ENCODE results near the gene ARPIN.
"Not testable (repeated sequence)": the region's sequence is repeated elsewhere in the genome, so short reads cannot be mapped to it uniquely, and the experiment has no call there.

The ARPIN gene

GRCh38 chr15:89912674-89913396 is at the start of gene ARPIN:
Gene ARPIN, minus strand, starts transcription at chr15:89912952. Its CDS starts 117 bp downstream, at chr15:89912835.
- DNase-seq: no peak

- DNase-seq: no peak
Observed at GRCh38 chr15:89958107-89958805, 45.5 kb upstream of the ARPIN start.

GRCh38 chr15:89955449-89955998 is 42.8 kb upstream of the ARPIN start:
- not testable (repeated sequence) for DNase-seq

- no peak for DNase-seq
Observed at GRCh38 chr15:89954541-89954940, 41.8 kb upstream of the ARPIN start.

- no peak for DNase-seq
Observed at GRCh38 chr15:89948796-89949195, 36.0 kb upstream of the ARPIN start.

GRCh38 chr15:89947385-89947784 is 34.6 kb upstream of the ARPIN start:
- no peak for DNase-seq

GRCh38 chr15:89946681-89947299 is 34.0 kb upstream of the ARPIN start:
- no peak for DNase-seq

- not testable (repeated sequence) for DNase-seq
Observed at GRCh38 chr15:89943721-89944120, 31.0 kb upstream of the ARPIN start.

GRCh38 chr15:89939910-89940309 is 27.2 kb upstream of the ARPIN start:
- no peak for DNase-seq

GRCh38 chr15:89939377-89939776 is 26.6 kb upstream of the ARPIN start:
- DNase-seq: not testable (repeated sequence)

- no peak for DNase-seq
Observed at GRCh38 chr15:89937365-89938350, 24.9 kb upstream of the ARPIN start.

GRCh38 chr15:89936786-89937265 is 24.1 kb upstream of the ARPIN start:
- DNase-seq: no peak

GRCh38 chr15:89936051-89936785 is 23.5 kb upstream of the ARPIN start:
- DNase-seq: no peak

- DNase-seq: no peak
Observed at GRCh38 chr15:89932880-89933279, 20.1 kb upstream of the ARPIN start.

GRCh38 chr15:89928421-89928820 is 15.7 kb upstream of the ARPIN start:
- DNase-seq: no peak

- no peak for DNase-seq
Observed at GRCh38 chr15:89926158-89926557, 13.4 kb upstream of the ARPIN start.

- DNase-seq: no peak
Observed at GRCh38 chr15:89917442-89918101, 4.8 kb upstream of the ARPIN start.

- no peak for DNase-seq
Observed at GRCh38 chr15:89916660-89917059, 3.9 kb upstream of the ARPIN start.

- no peak for DNase-seq
Observed at GRCh38 chr15:89912145-89912673, 543 bp downstream of the ARPIN start.

GRCh38 chr15:89910891-89911626 is 1.7 kb downstream of the ARPIN start:
- DNase-seq: no peak

Measured in activated CD4-positive, CD25-positive, alpha-beta regulatory T cell treated with anti-CD3 and anti-CD28 coated beads, Interleukin-2, amount 50 U/mL, for 72 hours (primary cell).